Skeletal muscle satellite cell (primary cell): ENCODE measurements around the gene DNAI4.

Source experiments
- H3K27me3 ChIP-seq: 2 replicates; pipeline ENCODE4 v1.7.0; 2013; ENCODE audit warnings: low read length; ENCODE audit not compliant: control insufficient read depth, insufficient read depth
- H3K36me3 ChIP-seq: 2 replicates; pipeline ENCODE4 v1.7.0; 2013; ENCODE audit warnings: mild to moderate bottlenecking, control low read depth, low read length; ENCODE audit not compliant: insufficient read depth
- H3K4me1 ChIP-seq: 2 replicates; pipeline ENCODE4 v1.7.0; 2013; ENCODE audit warnings: low read length; ENCODE audit not compliant: control insufficient read depth, insufficient read depth
- H3K4me2 ChIP-seq: 2 replicates; pipeline ENCODE4 v1.7.0; 2013; ENCODE audit warnings: mild to moderate bottlenecking, low read length
- H3K4me3 ChIP-seq: 2 replicates; pipeline ENCODE4 v1.7.0; 2013; ENCODE audit warnings: low read length
- H3K9ac ChIP-seq: 2 replicates; pipeline ENCODE4 v1.7.0; 2013; ENCODE audit warnings: mild to moderate bottlenecking, low read depth, low read length, moderate library complexity
- H3K9me3 ChIP-seq: replicated peaks from 2 replicates; pipeline ENCODE4 v1.7.0; 2013; ENCODE audit warnings: mild to moderate bottlenecking, control low read depth, low read length

The DNAI4 gene

DNA sequence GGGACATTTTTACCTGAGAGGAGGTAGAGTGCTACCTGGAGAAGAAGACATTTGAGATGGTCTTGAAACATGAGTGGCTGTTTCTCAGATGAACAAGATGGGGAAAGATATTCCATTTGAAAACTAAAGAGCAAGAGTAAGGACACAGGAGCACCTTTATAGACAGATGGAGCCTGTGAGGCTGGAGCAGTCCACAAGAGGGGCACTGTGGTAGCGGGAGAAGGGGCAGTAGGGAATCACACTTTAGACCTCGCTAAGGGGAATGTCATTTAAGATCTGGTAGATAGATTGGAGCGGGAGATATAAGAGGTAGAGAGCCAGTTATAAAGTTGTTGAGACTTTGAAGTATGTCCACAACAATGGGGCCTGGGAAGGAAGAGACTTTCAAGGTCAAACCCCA is 149.0 kb downstream of the DNAI4 start:
- Histone ChIP-seq H3K4me2 (no peak overlapping the region), H3K9me3 (no peaks in the 10 kb centered on the region), H3K36me3 (no peaks in the 10 kb centered on the region), H3K4me3 (no peak overlapping the region), H3K9ac (no peak overlapping the region), H3K27me3 (no peaks in the 10 kb centered on the region), H3K4me1 (no peaks in the 10 kb centered on the region)

DNA sequence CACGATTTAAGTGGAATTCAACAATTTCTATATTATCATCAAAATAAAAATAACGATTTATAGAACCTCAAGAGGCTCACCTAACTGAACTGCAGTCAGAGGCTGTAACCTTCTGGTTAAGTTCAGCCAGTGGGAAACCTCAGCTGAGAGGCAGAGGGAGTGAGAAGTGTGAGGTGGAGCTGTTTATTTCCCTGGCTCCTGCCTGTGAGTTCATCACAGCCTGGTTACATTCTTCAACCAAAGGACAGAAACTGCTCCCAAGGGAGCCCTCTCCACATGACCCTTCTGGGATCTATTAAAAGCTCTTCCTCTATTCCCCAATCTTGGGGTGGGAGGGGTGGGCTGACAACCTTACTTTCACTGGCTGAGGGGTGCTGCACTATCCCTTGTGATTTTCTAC is 150.2 kb downstream of the DNAI4 start:
- Histone ChIP-seq H3K4me1 (no peaks in the 10 kb centered on the region), H3K4me2 (no peak overlapping the region), H3K9ac (no peak overlapping the region), H3K36me3 (no peaks in the 10 kb centered on the region), H3K27me3 (no peaks in the 10 kb centered on the region), H3K4me3 (no peak overlapping the region), H3K9me3 (no peaks in the 10 kb centered on the region)

DNA sequence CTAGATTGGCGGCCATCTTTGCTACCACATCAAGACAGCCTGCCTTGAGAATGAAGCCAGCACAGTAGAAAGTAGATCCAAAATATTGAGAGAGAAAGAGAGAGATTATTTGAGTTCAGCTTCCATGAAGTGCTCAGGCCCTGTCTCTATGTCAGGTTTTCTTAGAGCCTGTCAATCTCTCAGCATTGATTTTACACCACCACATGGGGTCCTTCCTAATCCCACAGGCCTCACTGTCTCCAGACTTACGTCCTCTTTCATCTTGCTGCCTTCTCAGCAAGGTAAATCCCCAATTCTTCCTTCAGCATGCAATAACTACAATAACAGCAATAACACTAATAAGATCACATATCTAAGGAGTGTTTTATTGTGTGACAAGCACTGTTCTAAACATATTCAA is 151.4 kb downstream of the DNAI4 start:
- Histone ChIP-seq H3K4me1 (no peaks in the 10 kb centered on the region), H3K4me3 (no peak overlapping the region), H3K4me2 (no peak overlapping the region), H3K36me3 (no peaks in the 10 kb centered on the region), H3K9ac (no peak overlapping the region), H3K27me3 (no peaks in the 10 kb centered on the region), H3K9me3 (no peaks in the 10 kb centered on the region)

DNA sequence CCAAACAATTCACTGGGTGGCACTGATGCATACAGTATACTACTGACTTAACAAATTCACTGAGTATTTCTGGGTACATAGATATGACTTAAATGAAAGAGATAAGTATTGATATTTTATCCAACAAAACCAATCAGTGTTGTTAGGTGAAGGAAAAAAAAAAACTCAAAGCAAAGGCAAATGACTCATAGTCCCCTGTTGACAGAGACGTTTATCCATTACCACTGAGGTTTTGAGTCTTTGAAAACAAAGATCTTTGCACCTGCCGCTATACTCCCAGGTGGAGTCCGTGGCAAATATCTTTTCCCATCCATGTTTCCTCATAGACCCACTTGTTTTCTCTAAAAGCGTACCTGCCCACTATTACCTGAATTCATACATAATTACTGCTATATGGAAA is 154.0 kb downstream of the DNAI4 start:
- H3K4me3 ChIP-seq, result no peak overlapping the region
- no peak overlapping the region for H3K9ac ChIP-seq
- no peaks in the 10 kb centered on the region for H3K36me3 ChIP-seq
- no peak overlapping the region for H3K4me2 ChIP-seq
- no peaks in the 10 kb centered on the region for H3K27me3 ChIP-seq
- H3K9me3 ChIP-seq, result no peaks in the 10 kb centered on the region
- no peaks in the 10 kb centered on the region for H3K4me1 ChIP-seq

DNA sequence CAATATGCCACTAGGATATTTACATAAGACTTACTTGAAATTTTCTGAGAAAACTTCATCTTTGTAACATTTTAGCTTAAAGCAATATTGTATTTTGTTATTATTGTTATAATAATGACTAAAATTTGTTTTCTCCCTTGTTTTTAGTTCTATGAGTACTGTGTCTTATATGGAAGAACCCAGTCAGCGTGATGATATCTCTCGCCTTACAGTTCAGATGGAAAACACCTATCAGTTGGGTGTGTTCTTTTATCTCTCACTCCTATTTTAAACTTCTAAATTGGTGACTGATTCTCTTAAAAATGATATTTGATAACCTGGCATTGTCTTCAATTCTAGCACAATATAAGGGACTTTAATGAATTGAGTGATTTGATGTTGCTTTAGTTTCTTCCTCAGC is 154.4 kb downstream of the DNAI4 start:
- Histone ChIP-seq H3K4me3 (no peak overlapping the region), H3K9ac (no peak overlapping the region), H3K27me3 (no peaks in the 10 kb centered on the region), H3K9me3 (no peaks in the 10 kb centered on the region), H3K4me1 (no peaks in the 10 kb centered on the region), H3K4me2 (no peak overlapping the region), H3K36me3 (no peaks in the 10 kb centered on the region)

DNA sequence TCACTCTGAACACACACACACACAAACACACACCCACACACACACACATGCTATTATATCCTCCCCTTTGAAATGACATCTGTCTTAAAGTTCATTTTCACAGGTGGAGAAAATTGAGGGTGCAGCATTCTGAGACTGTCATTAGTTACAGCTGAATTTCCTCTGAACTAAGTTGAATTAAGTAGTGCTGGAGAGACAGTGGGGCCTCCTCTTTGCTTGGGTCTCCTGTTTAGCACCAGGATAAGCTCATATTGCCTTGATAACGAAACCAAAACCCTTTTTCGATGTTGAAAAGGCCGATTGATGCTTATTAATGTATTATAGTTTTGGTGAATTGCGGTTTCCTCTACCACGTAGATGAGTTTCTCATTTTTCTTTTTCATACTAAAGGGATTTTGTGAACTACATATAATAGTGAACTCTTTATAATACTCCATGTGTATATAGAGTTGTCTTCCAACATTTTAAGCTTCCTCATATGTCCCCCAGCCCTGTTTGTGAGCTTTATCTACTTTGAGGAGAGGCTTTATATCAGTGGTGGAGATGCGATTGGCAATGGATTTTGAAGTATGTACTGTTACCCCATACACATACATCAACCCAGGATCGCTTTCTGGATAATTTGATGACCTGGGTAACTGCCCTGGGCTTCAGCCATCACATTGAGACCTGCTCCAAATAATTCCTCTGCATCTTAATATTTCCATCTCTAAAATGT is 155.0 kb downstream of the DNAI4 start:
- no peaks in the 10 kb centered on the region for H3K4me1 ChIP-seq
- no peak overlapping the region for H3K4me3 ChIP-seq
- no peak overlapping the region for H3K9ac ChIP-seq
- no peaks in the 10 kb centered on the region for H3K27me3 ChIP-seq
- H3K4me2 ChIP-seq, result peak overlapping the region; percentile 21
- H3K36me3 ChIP-seq, result no peaks in the 10 kb centered on the region
- no peaks in the 10 kb centered on the region for H3K9me3 ChIP-seq

DNA sequence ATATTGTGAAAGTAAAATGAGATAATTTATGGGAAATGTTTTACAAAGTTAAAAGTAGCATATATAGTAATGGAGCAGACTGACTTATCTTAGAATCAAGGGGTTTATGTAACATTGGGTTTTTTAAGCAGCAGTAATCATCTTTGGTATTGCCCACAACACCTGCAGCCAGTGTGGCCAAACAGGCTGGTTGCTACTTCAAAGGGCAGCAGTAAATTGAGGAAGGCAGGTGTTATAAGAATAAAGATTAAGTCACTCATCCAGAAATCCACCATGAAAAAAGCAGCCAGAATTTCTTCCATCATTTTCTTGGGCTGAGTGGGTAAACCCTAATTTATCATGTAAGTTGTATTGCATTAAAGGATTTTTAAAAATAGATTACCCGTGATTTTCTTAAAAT is 155.7 kb downstream of the DNAI4 start:
- H3K4me3 ChIP-seq, result no peak overlapping the region
- no peaks in the 10 kb centered on the region for H3K4me1 ChIP-seq
- no peak overlapping the region for H3K4me2 ChIP-seq
- H3K36me3 ChIP-seq, result no peaks in the 10 kb centered on the region
- no peak overlapping the region for H3K9ac ChIP-seq
- H3K27me3 ChIP-seq, result no peaks in the 10 kb centered on the region
- no peaks in the 10 kb centered on the region for H3K9me3 ChIP-seq

DNA sequence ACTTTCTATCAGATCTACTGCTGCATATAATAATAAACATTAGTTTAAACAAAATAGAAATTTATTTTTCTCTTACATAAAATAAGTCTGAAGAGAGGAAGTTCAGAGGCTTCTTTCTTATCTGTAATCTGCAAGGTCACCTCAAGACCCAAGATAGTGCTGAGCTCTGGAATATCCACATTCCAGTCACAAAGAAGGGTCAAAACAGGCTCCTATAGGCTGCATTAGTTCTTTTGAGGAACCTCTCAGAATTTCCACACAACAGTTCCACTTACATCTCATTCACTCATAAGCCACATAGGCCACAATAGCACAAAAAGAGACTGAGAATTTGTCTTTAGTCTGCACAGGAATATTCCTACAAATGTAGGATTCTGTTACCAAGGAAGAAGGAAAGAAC is 157.0 kb downstream of the DNAI4 start:
- Histone ChIP-seq H3K4me3 (no peak overlapping the region), H3K4me2 (no peak overlapping the region), H3K36me3 (no peaks in the 10 kb centered on the region), H3K9ac (no peak overlapping the region), H3K4me1 (no peaks in the 10 kb centered on the region), H3K9me3 (no peaks in the 10 kb centered on the region), H3K27me3 (no peaks in the 10 kb centered on the region)

DNA sequence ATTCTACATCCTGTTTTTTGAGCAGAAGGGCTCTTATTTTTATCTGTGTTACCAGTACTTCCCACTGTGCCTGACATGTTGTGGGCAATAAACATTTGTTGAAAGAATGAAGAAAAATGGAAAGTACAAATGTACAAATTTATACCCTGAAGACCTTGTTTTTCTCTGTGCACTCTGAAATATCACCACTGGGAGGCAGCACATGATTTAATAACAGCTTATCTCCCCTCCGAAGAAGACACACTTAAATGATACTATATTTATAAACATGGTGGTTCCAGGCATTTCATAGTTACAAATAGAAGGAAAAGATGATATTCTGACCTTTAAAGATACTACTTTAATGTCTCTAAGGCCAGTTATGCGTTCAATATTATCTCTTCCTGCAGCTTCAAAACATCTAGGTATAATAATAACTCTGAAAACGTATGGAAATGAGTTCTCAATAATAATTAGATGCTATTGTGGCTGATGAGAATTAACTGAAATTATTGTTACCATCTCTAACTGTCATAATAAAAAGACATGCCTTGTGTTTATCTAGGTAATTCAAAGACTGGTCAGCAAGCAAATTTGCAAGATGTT is 159.6 kb downstream of the DNAI4 start:
- Histone ChIP-seq H3K4me1 (no peaks in the 10 kb centered on the region), H3K4me3 (no peak overlapping the region), H3K4me2 (no peak overlapping the region), H3K27me3 (no peaks in the 10 kb centered on the region), H3K9ac (no peak overlapping the region), H3K36me3 (no peaks in the 10 kb centered on the region), H3K9me3 (no peaks in the 10 kb centered on the region)
